HEK293 (cell line): Measurements from ENCODE around the gene GZF1.

Source experiments
- MZF1 ChIP-seq: fragments of 450-650 bp; formaldehyde crosslinking; IDR thresholded peaks from 2 replicates; pipeline ENCODE4 v1.5.1; 2017; ENCODE audit warnings: missing biosample characterization, missing genetic modification characterization, borderline replicate concordance
- REST ChIP-seq: fragments of 450-650 bp; formaldehyde crosslinking; IDR thresholded peaks from 2 replicates; pipeline ENCODE4 v1.5.1; 2016; ENCODE audit warnings: missing biosample characterization, missing genetic modification characterization
- YY1 ChIP-seq: fragments of 450-650 bp; formaldehyde crosslinking; IDR thresholded peaks from 2 replicates; pipeline ENCODE4 v1.5.1; 2018; ENCODE audit warnings: missing biosample characterization, missing genetic modification characterization
- ZBTB7A ChIP-seq: fragments of 450-650 bp; formaldehyde crosslinking; IDR thresholded peaks from 2 replicates; pipeline ENCODE4 v1.5.1; 2016; ENCODE audit warnings: low read depth, missing biosample characterization, missing genetic modification characterization
- ZNF121 ChIP-seq: fragments of 450-650 bp; formaldehyde crosslinking; IDR thresholded peaks from 2 replicates; pipeline ENCODE4 v1.5.1; 2016; ENCODE audit warnings: missing biosample characterization, missing genetic modification characterization
- ZNF202 ChIP-seq: fragments of 450-650 bp; formaldehyde crosslinking; IDR thresholded peaks from 2 replicates; pipeline ENCODE4 v1.5.1; 2016; ENCODE audit warnings: missing biosample characterization, missing genetic modification characterization, borderline replicate concordance
- ZNF23 ChIP-seq: fragments of 450-650 bp; formaldehyde crosslinking; IDR thresholded peaks from 2 replicates; pipeline ENCODE4 v1.5.1; 2016; ENCODE audit warnings: missing biosample characterization, missing genetic modification characterization, borderline replicate concordance
- ZNF266 ChIP-seq: fragments of 450-650 bp; formaldehyde crosslinking; IDR thresholded peaks from 2 replicates; pipeline ENCODE4 v1.5.1; 2016; ENCODE audit warnings: missing biosample characterization, missing genetic modification characterization, low read depth
- ZNF274 ChIP-seq, 2 experiments: fragments of 200-500 bp in 1 of 2; fragments of 450-650 bp in 1 of 2; sonication (Bioruptor generic) in 1 of 2; formaldehyde crosslinking in 1 of 2; IDR thresholded peaks; 2 replicates each; pipeline versions ENCODE4 v1.5.1 to v1.6.1; 2014 to 2016; ENCODE audit warnings: borderline replicate concordance in 1 of 2, inconsistent platforms in 1 of 2, low read length in 1 of 2, missing biosample characterization in 1 of 2, missing genetic modification characterization in 1 of 2
- ZNF529 ChIP-seq: fragments of 450-650 bp; formaldehyde crosslinking; IDR thresholded peaks from 2 replicates; pipeline ENCODE4 v1.5.1; 2017; ENCODE audit warnings: missing genetic modification characterization, missing biosample characterization; ENCODE audit not compliant: insufficient replicate concordance
- TF ChIP-seq, protein P1 (sequence below): fragments of 450-650 bp; formaldehyde crosslinking; IDR thresholded peaks from 2 replicates; pipeline ENCODE4 v1.5.1; 2016; ENCODE audit warnings: missing biosample characterization, missing genetic modification characterization
- TF ChIP-seq, protein P2 (sequence below): fragments of 450-650 bp; formaldehyde crosslinking; IDR thresholded peaks from 2 replicates; pipeline ENCODE4 v1.5.1; 2016; ENCODE audit warnings: missing biosample characterization, missing genetic modification characterization
- TF ChIP-seq, protein P3 (sequence below): fragments of 450-650 bp; formaldehyde crosslinking; IDR thresholded peaks from 2 replicates; pipeline ENCODE4 v1.5.1; 2017; ENCODE audit warnings: missing biosample characterization, missing genetic modification characterization

GRCh38 chr20:23315099-23315498 is 46.9 kb upstream of the GZF1 start:
- TF ChIP-seq ZNF202 (tag by site-specific recombination) (no peak), MZF1 (tag by site-specific recombination) (no peak), ZNF121 (tag by site-specific recombination) (no peak), ZNF266 (tag by site-specific recombination) (no peak), REST (tag by site-specific recombination) (no peak), ZBTB7A (tag by site-specific recombination) (no peak), ZNF23 (no peak), ZNF529 (tag by site-specific recombination) (no peak), ZNF274 (IDR thresholded peaks at IDR 0.05; ENCODE audit: low read length) (no peak), ZNF274 (tag by site-specific recombination; IDR thresholded peaks at IDR 0.05; ENCODE audit: borderline replicate concordance) (no peak), YY1 (tag by site-specific recombination) (no peak)
- TF ChIP-seq, protein P1, sequence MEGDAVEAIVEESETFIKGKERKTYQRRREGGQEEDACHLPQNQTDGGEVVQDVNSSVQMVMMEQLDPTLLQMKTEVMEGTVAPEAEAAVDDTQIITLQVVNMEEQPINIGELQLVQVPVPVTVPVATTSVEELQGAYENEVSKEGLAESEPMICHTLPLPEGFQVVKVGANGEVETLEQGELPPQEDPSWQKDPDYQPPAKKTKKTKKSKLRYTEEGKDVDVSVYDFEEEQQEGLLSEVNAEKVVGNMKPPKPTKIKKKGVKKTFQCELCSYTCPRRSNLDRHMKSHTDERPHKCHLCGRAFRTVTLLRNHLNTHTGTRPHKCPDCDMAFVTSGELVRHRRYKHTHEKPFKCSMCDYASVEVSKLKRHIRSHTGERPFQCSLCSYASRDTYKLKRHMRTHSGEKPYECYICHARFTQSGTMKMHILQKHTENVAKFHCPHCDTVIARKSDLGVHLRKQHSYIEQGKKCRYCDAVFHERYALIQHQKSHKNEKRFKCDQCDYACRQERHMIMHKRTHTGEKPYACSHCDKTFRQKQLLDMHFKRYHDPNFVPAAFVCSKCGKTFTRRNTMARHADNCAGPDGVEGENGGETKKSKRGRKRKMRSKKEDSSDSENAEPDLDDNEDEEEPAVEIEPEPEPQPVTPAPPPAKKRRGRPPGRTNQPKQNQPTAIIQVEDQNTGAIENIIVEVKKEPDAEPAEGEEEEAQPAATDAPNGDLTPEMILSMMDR (tag by site-specific recombination) = no peak
- TF ChIP-seq, protein P2, sequence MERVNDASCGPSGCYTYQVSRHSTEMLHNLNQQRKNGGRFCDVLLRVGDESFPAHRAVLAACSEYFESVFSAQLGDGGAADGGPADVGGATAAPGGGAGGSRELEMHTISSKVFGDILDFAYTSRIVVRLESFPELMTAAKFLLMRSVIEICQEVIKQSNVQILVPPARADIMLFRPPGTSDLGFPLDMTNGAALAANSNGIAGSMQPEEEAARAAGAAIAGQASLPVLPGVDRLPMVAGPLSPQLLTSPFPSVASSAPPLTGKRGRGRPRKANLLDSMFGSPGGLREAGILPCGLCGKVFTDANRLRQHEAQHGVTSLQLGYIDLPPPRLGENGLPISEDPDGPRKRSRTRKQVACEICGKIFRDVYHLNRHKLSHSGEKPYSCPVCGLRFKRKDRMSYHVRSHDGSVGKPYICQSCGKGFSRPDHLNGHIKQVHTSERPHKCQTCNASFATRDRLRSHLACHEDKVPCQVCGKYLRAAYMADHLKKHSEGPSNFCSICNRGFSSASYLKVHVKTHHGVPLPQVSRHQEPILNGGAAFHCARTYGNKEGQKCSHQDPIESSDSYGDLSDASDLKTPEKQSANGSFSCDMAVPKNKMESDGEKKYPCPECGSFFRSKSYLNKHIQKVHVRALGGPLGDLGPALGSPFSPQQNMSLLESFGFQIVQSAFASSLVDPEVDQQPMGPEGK (tag by site-specific recombination) = no peak
- TF ChIP-seq, protein P3, sequence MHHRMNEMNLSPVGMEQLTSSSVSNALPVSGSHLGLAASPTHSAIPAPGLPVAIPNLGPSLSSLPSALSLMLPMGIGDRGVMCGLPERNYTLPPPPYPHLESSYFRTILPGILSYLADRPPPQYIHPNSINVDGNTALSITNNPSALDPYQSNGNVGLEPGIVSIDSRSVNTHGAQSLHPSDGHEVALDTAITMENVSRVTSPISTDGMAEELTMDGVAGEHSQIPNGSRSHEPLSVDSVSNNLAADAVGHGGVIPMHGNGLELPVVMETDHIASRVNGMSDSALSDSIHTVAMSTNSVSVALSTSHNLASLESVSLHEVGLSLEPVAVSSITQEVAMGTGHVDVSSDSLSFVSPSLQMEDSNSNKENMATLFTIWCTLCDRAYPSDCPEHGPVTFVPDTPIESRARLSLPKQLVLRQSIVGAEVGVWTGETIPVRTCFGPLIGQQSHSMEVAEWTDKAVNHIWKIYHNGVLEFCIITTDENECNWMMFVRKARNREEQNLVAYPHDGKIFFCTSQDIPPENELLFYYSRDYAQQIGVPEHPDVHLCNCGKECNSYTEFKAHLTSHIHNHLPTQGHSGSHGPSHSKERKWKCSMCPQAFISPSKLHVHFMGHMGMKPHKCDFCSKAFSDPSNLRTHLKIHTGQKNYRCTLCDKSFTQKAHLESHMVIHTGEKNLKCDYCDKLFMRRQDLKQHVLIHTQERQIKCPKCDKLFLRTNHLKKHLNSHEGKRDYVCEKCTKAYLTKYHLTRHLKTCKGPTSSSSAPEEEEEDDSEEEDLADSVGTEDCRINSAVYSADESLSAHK (tag by site-specific recombination) = no peak
